DMS153 treated with DMSO at 0.1 percent for 48 hours (cell line): ENCODE measurements around the gene PITPNM2.
"Not testable (repeated sequence)": the region's sequence is repeated elsewhere in the genome, so short reads cannot be mapped to it uniquely, and the experiment has no call there.

Experiments
- DNase-seq: peaks from one replicate; lab custom pipeline; 2025; ENCODE audit not compliant: unreplicated experiment; lab: John Stamatoyannopoulos, UW

PITPNM2 gene

DNA sequence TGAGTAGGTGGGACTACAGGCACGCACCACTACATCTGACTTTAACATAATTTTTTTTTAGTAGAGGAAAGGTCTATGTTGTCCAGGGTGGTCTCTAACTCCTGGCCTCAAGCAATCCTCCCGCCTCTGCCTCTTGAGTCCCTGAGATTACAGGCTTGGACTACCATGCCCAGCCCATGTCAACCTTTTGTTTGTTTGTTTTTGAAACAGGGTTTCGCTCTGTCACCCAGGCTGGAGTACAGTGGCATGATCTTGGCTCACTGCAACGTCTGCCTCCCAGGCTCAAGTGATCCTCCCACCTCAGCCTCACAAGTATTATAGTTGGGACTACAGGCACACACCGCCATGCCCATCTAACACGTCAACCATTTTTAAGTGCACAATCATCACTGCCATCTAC lies 29.2 kb downstream of the PITPNM2 start:
- DNase-seq = no peak

DNA sequence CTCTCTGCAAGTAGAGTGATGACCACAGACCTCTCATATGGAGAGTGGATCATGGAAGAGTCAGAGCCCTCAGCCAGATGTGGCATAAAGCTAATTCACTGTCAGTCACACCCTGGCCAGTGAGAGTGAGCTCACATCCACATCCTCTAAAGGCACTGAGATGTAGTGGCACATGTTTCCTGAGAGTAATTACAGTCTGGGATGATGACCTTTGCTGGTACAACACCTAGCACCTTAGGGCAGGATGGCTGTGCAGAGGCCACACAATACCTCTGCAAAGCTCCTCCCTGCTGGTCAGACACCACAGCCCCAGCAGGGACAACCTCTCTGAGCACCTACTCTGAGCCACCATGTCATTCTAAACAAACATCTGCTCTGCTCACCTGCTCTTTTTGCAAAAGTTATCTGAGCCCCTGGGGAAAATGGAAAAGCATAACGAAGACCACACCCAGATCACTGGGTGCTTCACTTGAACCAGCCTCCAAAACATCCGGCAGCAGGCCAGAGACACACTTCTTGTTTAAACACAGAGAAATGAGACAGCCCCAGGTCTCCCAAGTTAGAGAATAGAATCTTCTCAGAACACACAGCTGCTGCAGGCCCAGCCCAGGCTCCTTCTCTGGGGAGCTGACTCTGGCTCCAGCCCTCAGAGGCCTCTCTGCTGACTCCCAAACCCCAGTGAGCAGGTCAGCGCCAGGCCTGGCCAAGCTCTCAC lies 30.3 kb downstream of the PITPNM2 start:
- peak; percentile 62 for DNase-seq

DNA sequence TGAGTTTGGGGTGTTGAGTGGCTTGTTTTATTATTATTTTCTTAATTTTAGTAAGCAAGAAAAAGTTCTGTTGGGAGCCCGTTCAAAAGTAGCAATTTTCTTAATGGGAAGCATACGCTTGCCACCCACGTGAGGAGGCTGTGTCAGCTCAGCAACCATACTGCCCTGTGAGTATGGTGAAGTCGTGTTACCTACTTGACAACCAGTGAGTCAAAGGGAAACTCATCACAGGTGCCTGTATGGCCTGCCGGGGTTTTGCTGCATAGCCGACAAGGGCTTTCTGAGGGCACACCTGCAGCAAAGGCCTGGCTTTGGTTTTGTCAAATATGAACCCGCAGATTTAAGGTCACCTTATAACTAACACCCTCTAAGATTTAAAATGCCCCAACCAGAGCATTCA lies 31.1 kb downstream of the PITPNM2 start:
- DNase-seq = no peak

DNA sequence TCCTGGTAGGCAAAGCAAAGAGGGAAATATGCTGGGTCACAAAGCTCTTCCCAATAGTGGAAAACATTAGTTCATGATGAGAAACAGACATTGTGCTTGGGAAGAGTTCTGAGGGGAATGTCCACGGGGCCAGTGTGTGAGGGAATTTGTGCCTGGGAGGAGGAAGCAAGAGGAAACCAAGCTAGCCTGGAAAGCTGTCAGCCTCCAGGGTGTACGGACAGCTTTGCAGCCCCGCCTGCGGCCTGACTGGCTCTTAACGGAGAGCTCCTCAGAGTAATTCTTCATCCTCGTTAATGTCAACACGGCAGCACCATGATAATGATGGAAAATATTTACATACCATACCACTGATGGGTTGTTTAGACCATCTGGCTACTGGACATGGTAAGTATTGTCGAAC lies 32.4 kb downstream of the PITPNM2 start:
- no peak for DNase-seq

DNA sequence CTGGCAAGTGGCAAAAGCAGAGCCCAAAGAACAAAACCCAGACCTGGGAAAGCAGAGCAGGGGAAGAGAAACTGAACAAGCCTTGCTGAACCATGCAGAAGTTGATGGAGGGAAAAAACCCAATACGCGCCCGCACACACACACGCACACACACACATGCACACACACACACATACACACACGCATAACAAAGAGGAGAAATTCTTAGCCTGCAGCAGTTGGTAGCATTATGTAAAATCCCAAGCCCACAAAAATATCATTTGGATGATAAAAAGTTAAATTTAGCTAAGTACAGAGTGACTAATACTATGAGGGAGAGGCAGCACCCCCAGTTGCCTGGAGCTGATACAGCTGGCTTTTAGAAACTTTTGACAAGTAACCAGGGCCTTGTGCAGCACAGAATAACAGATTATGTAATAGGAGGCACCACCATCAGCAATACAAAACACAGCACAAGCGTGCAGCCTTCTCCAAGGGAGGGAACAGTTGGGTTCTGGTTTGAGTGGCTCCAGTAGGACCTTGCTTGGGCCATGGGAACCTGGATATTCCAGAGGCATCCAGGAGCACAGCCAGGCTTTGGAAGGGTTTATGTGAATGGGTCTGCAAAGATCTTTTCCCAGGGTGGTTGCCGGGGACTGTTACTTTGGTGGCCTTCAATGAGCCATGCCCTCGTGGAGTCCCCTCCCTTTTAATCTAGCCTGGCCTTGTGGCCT lies 35.3 kb downstream of the PITPNM2 start:
- no peak for DNase-seq

DNA sequence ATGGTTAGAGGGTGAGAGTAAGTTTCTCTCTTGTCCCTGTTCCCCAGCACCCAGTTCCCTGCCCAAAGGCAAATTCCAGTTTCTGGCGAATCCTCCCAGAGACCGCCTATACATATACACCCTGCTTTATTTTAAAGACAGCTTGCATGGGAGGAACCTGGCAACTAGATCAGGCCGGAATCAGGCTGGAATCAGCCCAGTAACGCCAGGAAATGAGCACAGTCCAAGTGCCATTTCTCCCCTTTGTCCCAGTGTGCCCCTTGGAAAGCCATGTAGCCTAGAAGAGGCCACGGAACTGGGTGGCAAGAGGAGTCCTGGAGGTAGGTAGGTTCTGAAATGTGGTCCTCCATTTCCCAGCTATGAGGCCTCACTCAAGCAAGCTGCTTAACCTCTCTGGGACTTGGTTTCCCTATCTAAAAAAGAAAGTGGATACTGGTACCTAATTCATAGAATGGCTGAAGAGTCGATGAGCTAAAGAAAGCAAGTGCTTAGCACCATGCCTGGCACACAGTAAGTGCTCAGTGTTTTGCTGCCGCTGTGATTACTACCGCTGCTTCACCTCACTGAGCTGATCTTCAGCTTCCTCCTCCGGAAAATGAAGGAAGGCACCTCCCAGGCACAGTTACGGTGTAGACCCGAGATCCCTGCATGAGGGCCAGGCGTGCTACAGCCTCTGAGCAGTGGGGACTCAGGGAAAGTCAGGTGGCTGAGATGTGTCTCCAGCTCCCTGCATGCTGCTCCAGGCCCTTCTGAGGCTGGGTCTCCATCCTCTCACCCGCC lies 36.4 kb downstream of the PITPNM2 start:
- no peak for DNase-seq

DNA sequence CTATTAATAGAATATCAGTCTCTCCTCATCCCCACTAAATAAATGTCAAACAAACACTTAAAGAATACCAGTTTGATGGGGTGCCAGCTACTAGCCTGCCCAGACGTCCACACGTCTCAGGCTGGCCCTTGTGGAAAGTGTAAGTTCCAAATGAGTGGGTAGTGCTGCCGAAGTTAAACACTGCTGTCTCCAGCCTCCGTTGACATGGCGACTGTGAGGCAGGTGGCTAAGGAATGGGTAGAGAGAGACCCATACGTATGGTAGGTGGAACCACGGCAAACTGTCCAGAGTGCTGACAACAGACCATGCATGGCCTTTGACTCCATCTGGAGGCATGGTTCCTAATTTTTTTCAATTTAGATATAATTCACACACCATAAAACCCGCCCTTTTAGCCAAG lies 37.9 kb downstream of the PITPNM2 start:
- DNase-seq = no peak

DNA sequence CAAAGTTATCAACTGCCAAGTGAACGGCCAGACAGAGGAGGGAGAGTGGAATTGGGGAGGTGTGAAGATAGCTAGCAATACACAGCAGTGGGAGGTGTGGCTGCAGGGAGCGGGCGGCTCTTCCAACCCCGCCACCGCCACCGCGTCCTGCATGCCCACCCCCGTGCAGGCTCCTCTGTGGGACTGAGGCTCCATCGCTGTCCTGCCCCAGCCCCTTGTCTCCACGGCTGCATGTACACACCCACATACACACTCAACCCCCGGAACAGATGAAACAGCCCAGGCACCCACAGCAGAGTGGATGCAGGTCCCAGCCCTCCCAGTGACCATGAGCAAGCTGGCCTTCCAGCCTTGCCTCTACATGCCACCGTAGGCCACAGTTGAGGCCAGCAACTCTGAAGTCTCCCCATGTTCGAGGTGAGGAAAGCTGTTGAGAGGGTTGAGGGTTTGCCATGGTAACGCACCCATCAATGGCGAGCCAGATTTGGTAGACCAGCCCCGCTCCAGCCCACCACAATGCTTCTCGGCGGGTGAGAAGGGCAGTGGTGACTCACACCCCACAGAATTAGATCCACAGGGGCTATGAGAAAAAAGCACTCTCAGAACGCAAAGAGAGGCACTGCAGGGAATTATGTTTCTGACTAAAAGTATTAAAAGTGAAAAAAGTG lies 39.3 kb downstream of the PITPNM2 start:
- DNase-seq = no peak

DNA sequence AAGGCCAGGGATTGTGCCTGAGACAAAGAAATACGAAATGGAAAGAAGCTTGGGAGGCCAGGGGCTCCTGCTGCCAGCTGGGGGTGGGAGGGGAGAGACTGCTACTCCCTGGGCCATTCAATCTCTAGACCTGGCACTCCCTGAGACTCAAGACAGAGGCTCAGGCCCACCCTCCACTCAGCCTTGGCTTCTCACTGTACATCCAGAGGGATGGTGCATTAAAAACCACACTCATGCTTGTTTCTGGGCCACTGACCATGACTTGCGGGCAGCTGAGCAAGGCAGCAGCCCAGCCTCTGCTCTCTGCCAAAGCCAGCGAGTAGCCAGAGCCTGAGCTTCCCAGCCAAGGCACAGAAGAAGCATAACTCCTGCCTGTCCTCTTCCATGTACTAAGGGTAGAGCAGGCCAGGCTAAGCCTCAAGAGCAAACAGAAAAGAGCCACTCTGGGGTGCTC lies 41.5 kb downstream of the PITPNM2 start:
- DNase-seq = no peak

DNA sequence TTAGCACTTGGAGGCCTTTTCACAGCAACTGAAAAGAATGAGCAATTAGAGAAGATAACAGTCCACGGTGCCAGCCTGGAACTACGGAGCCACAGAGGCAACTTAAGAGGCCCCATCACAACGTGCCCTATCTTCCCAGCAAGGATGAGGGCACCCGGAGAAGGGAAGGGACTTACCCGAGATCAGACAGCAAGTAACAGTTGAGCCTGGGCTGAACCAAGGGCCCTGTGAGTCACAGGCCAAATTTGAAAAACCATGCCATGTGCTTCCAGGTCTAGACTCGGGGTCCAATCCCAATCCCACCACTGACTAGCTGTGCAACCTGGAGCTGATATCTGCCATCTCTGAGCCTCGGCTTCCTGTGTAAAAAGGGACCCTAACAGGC lies 42.2 kb downstream of the PITPNM2 start:
- DNase-seq = no peak

DNA sequence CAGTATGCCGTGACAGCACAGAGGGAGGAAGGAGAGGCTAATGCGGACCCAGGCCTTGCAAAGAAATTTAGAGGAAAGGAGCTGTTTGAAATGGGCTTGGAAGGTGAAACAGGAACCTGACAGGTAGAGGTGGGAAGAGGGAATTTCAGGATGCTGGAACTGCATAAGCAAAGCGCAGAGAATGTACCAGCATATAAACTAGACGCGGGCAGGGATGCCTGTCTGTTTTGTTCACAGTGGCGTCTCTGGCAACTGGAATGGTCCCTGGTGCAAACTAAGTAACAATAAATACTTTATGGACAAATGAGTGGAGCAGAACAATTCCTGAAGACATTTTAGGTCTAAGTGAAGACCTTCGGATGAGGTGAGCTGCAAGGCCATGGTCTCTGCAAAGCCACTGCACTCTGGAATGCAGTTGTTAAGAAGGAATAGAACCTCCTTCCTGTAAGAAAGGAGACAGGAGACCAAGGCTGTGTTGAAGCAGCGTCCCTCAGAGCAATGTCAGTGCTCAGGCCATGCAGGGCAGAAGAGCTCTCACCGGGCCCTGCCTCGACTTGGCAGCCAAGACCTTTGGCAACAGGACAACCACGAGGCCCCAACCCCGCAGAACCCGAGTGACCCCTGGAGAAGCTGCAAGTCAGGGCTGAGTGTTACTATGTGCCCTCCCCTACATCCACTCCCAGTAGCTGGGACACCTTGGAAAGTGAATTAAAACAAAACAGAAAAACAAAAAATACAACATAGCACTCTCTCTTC lies 42.8 kb downstream of the PITPNM2 start:
- DNase-seq = no peak

DNA sequence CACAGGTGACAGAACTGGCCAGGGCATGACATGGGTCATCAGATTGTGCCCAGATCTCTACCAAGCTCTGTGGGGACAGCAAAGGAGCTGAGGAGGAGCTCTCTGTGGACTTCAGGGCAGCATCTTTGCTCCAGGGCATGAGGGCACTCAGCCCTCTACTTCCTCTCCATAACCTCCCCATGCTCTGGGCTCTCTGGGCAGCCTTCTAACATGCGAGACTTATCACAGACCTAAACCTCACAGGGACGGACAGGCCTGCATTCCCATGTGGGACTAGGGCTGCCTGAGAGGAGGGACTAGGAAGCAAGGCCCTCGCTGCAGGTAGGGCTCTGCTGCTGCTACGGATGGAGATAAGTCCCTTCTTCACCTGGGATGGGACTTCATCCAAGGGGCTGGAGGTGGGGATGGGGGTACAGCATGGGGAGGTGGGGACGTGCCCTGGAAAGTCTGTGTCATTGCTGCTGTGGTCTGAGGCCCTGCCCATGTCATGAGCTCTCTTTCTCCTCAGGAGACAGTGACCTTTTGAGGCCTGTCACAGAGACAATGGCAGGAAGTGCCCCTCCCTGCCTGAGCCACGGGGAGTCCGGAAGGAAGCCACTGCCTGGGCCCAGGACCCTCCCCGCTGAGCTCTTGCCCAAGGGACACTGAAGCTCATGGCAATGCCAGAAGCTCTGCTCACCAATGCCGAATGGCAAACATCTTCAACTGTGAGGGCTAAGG lies 44.1 kb downstream of the PITPNM2 start:
- no peak for DNase-seq

DNA sequence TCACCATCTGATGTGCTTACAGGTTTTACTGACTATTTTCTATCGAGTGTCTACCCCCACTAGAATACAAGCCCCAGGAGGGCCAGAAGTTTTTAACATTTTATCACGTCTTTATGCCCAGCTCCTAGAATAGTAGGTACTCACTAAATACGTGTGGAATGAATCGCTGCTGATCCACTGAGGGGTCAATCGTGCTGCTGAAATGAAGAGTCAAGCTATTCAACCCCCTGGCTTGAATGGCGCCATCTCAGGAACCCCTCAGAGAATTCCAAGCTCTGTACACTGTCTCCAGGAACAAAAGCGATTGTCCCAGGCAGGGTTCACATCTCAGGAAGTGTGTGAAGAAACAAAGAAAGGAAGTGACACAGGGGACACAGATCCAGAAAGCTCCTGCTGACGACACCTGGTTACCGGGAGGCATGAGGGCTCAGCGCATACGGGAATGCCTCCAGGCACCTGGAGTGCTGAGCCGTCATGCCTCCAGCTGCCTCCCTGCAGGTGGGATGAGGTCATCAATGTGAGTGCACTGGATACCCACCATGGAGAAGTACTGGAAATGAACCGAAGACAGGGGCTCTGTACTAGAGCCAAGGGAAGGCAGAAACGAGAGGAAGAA lies 45.6 kb downstream of the PITPNM2 start:
- no peak for DNase-seq

DNA sequence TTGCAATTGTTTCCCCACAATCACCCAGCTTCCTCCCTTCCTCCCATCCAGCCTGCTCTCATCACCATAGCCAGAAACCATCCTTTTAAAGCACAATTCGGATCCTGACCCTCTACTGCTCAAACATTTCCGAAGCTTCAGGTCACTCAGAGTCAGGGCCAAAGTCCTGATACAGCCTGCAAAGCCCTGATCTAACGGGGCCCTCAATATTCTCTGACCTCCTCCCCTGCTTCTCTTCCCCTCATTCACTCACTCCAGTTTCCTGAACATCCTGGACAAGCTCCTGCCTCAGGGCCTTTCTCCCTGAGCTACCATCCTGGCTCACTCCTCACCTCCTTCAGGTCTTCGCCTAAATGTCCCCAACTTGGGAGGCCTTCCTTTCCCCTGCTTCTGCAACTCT lies 46.1 kb downstream of the PITPNM2 start:
- no peak for DNase-seq

DNA sequence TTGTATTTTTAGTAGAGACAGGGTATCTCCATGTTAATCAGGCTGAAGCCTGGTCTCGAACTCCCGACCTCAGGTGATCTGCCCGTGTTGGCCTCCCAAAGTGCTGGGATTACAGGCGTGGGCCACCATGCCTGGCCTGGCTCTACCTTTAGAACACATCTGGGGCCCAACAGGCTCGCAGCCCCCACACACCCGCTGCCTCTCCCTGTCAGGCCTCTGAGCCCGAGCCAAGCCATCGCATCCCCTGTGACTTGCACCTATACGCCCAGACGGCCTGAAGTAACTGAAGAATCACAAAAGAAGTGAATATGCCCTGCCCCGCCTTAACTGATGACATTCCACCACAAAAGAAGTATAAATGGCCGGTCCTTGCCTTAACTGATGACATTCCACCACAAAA lies 46.8 kb downstream of the PITPNM2 start:
- DNase-seq = not testable (repeated sequence)

DNA sequence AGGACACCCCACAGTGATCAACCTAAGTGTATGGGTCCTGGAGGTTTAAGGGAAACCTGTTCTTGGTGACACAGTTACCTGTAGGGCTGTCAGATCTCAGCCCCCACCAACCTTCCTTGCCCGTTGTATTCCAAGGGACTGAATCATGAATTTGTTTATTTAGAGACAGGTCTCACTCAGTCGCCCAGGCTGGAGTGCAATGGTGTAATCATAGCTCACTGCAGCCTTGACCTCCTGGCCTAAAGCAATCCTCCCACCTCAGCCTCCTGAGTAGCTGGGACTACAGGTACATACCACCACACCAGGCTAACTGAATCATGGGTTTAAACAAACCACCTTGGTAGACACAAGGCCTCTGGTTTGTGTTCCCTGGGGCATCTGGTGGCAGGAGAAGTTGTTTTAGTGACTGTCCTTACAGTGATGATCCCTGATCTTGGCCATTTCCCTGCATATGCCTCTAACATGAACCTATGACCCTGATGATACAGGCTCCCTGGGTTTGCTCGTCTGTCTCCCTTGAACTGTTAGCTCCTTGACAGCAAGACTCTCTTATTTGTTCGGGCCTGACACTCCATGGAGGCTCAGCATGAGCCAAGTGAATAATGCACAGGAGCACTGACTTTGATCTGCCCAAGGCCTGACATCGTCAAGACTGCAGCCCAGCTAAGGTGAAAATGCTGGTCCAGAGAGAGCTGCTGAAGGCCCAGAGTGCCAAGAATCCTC lies 47.9 kb downstream of the PITPNM2 start:
- DNase-seq = no peak

DNA sequence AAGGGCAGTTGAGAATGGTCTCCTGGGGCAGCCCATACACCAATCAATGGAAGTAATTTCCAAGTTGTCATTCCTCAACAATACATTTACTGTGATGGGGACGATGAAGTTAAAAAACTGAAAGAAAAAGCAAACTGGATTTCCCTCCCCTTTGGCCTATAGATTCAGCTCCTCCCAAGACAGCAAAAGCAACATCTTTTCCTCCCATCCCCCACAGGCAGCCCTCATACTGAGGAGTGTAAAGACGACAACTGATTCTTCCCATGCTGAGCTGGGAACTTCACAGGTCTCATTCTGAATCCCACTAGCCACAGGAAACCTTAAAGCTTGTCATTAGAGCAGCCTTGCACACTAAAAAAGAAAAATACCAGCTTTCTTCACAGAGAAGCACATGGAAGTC lies 48.5 kb downstream of the PITPNM2 start:
- no peak for DNase-seq

DNA sequence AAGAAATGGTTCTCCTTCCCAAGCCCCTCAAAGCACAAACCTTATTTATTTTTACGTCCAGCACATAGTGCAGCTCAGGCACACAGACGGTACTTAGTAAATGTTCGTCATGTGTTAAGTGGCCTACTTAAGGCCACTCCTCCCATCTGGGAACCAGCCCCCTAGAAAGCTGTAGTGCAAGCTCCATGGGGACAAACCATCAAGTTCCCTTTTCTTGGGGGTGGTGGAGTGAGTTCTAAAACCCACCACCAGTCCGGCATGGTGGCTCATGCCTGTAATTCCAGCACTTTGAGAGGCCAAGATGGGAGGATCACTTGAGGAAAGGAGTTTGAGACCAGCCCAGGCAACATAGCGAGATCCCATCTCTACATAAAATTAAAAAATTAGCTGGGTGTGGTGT lies 49.4 kb downstream of the PITPNM2 start:
- DNase-seq = no peak
